ENCODE measurements around the gene NMRK1. TPM values are rescaled to one million over a fixed set of nuclear protein-coding genes. Genes with fewer than 3 reads are reported as not detected.

Gene NMRK1
- total RNA-seq, 1 experiment from 2014 or later = 20.9 TPM

GRCh38 chr9:75072895-75073294, 15.1 kb downstream of the NMRK1 start:
- DNase-seq (ENCODE audit: low read depth, low spot score) = no peak

GRCh38 chr9:75071530-75072122, 16.3 kb downstream of the NMRK1 start:
- DNase-seq (ENCODE audit: low read depth, low spot score) = no peak
- in situ Hi-C loops (cut with HindIII; ENCODE audit: low pct_unique_long_range_greater_than_20kb, low sequenced_read_pairs) = no loop called here

More at GRCh38 chr9:75072895-75073294, 15.1 kb downstream of the NMRK1 start:
- in situ Hi-C loops (cut with HindIII; ENCODE audit: low pct_unique_long_range_greater_than_20kb, low sequenced_read_pairs) = no loop called here

- in situ Hi-C loops (cut with HindIII; ENCODE audit: low pct_unique_long_range_greater_than_20kb, low sequenced_read_pairs) = no loop called here
- DNase-seq (ENCODE audit: low read depth, low spot score) = no peak
Observed at GRCh38 chr9:75069171-75069570, 18.8 kb downstream of the NMRK1 start.

- DNase-seq (ENCODE audit: low read depth, low spot score) = no peak
Observed at GRCh38 chr9:75067894-75068293, 20.1 kb downstream of the NMRK1 start.

GRCh38 chr9:75065510-75065909, 22.4 kb downstream of the NMRK1 start:
- DNase-seq (ENCODE audit: low read depth, low spot score) = no peak
- in situ Hi-C loops (cut with HindIII; ENCODE audit: low pct_unique_long_range_greater_than_20kb, low sequenced_read_pairs) = no loop called here

More at GRCh38 chr9:75067894-75068293, 20.1 kb downstream of the NMRK1 start:
- in situ Hi-C loops (cut with HindIII; ENCODE audit: low pct_unique_long_range_greater_than_20kb, low sequenced_read_pairs) = no loop called here

- DNase-seq (ENCODE audit: low read depth, low spot score) = no peak
- in situ Hi-C loops (cut with HindIII; ENCODE audit: low pct_unique_long_range_greater_than_20kb, low sequenced_read_pairs) = no loop called here
Observed at GRCh38 chr9:75064307-75065025, 23.5 kb downstream of the NMRK1 start.

GRCh38 chr9:75063556-75064305, 24.2 kb downstream of the NMRK1 start:
- in situ Hi-C loops (cut with HindIII; ENCODE audit: low pct_unique_long_range_greater_than_20kb, low sequenced_read_pairs) = no loop called here
- no peak for DNase-seq (ENCODE audit: low read depth, low spot score)

- DNase-seq (ENCODE audit: low read depth, low spot score) = peak; percentile 16
- in situ Hi-C loops (cut with HindIII; ENCODE audit: low pct_unique_long_range_greater_than_20kb, low sequenced_read_pairs) = no loop called here
Observed at GRCh38 chr9:75061169-75061568, 26.8 kb downstream of the NMRK1 start.

GRCh38 chr9:75054368-75055001, 33.5 kb downstream of the NMRK1 start:
- in situ Hi-C loops (cut with HindIII; ENCODE audit: low pct_unique_long_range_greater_than_20kb, low sequenced_read_pairs) = no loop called here
- no peak for DNase-seq (ENCODE audit: low read depth, low spot score)

GRCh38 chr9:75053869-75054268, 34.1 kb downstream of the NMRK1 start:
- in situ Hi-C loops (cut with HindIII; ENCODE audit: low pct_unique_long_range_greater_than_20kb, low sequenced_read_pairs) = no loop called here
- no peak for DNase-seq (ENCODE audit: low read depth, low spot score)

- no peak for DNase-seq (ENCODE audit: low read depth, low spot score)
- in situ Hi-C loops (cut with HindIII; ENCODE audit: low pct_unique_long_range_greater_than_20kb, low sequenced_read_pairs) = no loop called here
Observed at GRCh38 chr9:75051285-75051684, 36.7 kb downstream of the NMRK1 start.

- in situ Hi-C loops (cut with HindIII; ENCODE audit: low pct_unique_long_range_greater_than_20kb, low sequenced_read_pairs) = no loop called here
- DNase-seq (ENCODE audit: low read depth, low spot score) = no peak
Observed at GRCh38 chr9:75047506-75047905, 40.4 kb downstream of the NMRK1 start.

GRCh38 chr9:75046725-75047345, 41.1 kb downstream of the NMRK1 start:
- in situ Hi-C loops (cut with HindIII; ENCODE audit: low pct_unique_long_range_greater_than_20kb, low sequenced_read_pairs) = no loop called here
- no peak for DNase-seq (ENCODE audit: low read depth, low spot score)

GRCh38 chr9:75041041-75041440, 46.9 kb downstream of the NMRK1 start:
- no peak for DNase-seq (ENCODE audit: low read depth, low spot score)
- in situ Hi-C loops (cut with HindIII; ENCODE audit: low pct_unique_long_range_greater_than_20kb, low sequenced_read_pairs) = no loop called here

- in situ Hi-C loops (cut with HindIII; ENCODE audit: low pct_unique_long_range_greater_than_20kb, low sequenced_read_pairs) = no loop called here
- no peak for DNase-seq (ENCODE audit: low read depth, low spot score)
Observed at GRCh38 chr9:75039801-75040200, 48.2 kb downstream of the NMRK1 start.

GRCh38 chr9:75039009-75039408, 48.9 kb downstream of the NMRK1 start:
- DNase-seq (ENCODE audit: low read depth, low spot score) = no peak
- in situ Hi-C loops (cut with HindIII; ENCODE audit: low pct_unique_long_range_greater_than_20kb, low sequenced_read_pairs) = no loop called here

- in situ Hi-C loops (cut with HindIII; ENCODE audit: low pct_unique_long_range_greater_than_20kb, low sequenced_read_pairs) = no loop called here
- DNase-seq (ENCODE audit: low read depth, low spot score) = no peak
Observed at GRCh38 chr9:75036793-75037192, 51.2 kb downstream of the NMRK1 start.

All from SK-MEL-5 (cell line).